CD4-positive, alpha-beta T cell (primary cell): ENCODE results near the gene WBP2NL. TPM values are rescaled to one million over a fixed set of nuclear protein-coding genes. Genes with fewer than 3 reads are reported as not detected.

Source experiments
- ATAC-seq: fragments of 200-7000 bp; cut with Tn5 transposase; one replicate; pipeline ENCODE4 v1.10.0; 2022; ENCODE audit warnings: mild to moderate bottlenecking; ENCODE audit not compliant: poor library complexity
- CTCF ChIA-PET: fragments of 350-600 bp; sonication (Branson Sonifier 250); formaldehyde crosslinking; loops from one replicate; lab custom pipeline; 2021; ENCODE audit warnings: antibody characterized with exemption, inconsistent platforms; lab: Charles Lee
- POLR2A ChIA-PET: fragments of 350-600 bp; sonication (Branson Sonifier 250); formaldehyde crosslinking; loops from one replicate; lab custom pipeline; 2021; ENCODE audit warnings: antibody characterized with exemption, inconsistent platforms; lab: Charles Lee
- DNase-seq, 14 experiments: peaks; one replicate each; pipeline ENCODE4 v3.0.0-alpha.2; 2013 to 2020; ENCODE audit warnings: mixed read lengths in 2 of 14
- H3K27ac ChIP-seq, 2 donors: one replicate each; pipeline versions ENCODE4 v1.5.1 to v1.7.0; 2013; ENCODE audit warnings: low read length in 2 of 2, low read depth in 1 of 2, mild to moderate bottlenecking in 1 of 2
- H3K27me3 ChIP-seq, 2 experiments: 1 replicate in 1 of 2; 2 replicates in 1 of 2; pipeline versions ENCODE4 v1.6.1 to v1.7.0; 2013; ENCODE audit warnings: low read length in 2 of 2, control low read depth in 1 of 2, mild to moderate bottlenecking in 1 of 2, moderate library complexity in 1 of 2; ENCODE audit not compliant: insufficient read depth in 2 of 2, control insufficient read depth in 1 of 2
- H3K36me3 ChIP-seq: one replicate; pipeline ENCODE4 v1.6.1; 2013; ENCODE audit warnings: low read length, control low read depth; ENCODE audit not compliant: insufficient read depth
- H3K4me1 ChIP-seq: one replicate; pipeline ENCODE4 v1.6.1; 2013; ENCODE audit warnings: low read length, control low read depth; ENCODE audit not compliant: insufficient read depth
- H3K4me3 ChIP-seq: one replicate; pipeline ENCODE4 v1.5.1; 2013; ENCODE audit warnings: mild to moderate bottlenecking, low read length, moderate library complexity
- H3K9me3 ChIP-seq, 2 experiments: 1 replicate in 1 of 2; 2 replicates in 1 of 2; pipeline versions ENCODE4 v1.6.1 to v1.7.0; 2013; ENCODE audit warnings: low read length in 2 of 2, mild to moderate bottlenecking in 2 of 2, control low read depth in 1 of 2, moderate library complexity in 1 of 2; ENCODE audit not compliant: control insufficient read depth in 1 of 2, insufficient read depth in 1 of 2
- H3K27ac Mint-ChIP-seq: one replicate; pipeline ENCODE4 v1.8.0; 2020; ENCODE audit warnings: mixed read lengths
- H3K27me3 Mint-ChIP-seq: one replicate; pipeline ENCODE4 v1.8.0; 2021; ENCODE audit warnings: mixed read lengths
- H3K36me3 Mint-ChIP-seq: one replicate; pipeline ENCODE4 v1.8.0; 2021; ENCODE audit warnings: low read depth, mixed read lengths
- H3K4me1 Mint-ChIP-seq: one replicate; pipeline ENCODE4 v1.8.0; 2021; ENCODE audit warnings: low read depth, mixed read lengths
- H3K4me3 Mint-ChIP-seq: one replicate; pipeline ENCODE4 v1.8.0; 2020; ENCODE audit warnings: mild to moderate bottlenecking, mixed read lengths
- H3K9me3 Mint-ChIP-seq: one replicate; pipeline ENCODE4 v1.8.0; 2020; ENCODE audit warnings: mixed read lengths
- intact Hi-C, 2 experiments: fragments of 100-400 bp; cut with DNase I in 1 of 2; cut with micrococcal nuclease in 1 of 2; formaldehyde crosslinking; loops; one replicate each; pipeline versions ENCODE4 v1.15.1 to v1.9.0; 2023 to 2025; cut with DNase I, micrococcal nuclease
- total RNA-seq, 174 experiments: library from RNA in 2 of 174; stranded (reverse) in 2 of 174; gene quantifications; one replicate each; pipeline ENCODE4 v1.2.3 and lab custom pipeline; 2021 to 2026
- TF ChIP-seq, protein P1 (sequence below): fragments of 200-600 bp; IDR thresholded peaks from one replicate; pipeline ENCODE4 v1.8.0; 2022; ENCODE audit warnings: antibody characterized with exemption, mild to moderate bottlenecking

WBP2NL gene
- total RNA-seq, 2 experiments from 2014 or later, result 0.38 to 1.7 TPM

DNA sequence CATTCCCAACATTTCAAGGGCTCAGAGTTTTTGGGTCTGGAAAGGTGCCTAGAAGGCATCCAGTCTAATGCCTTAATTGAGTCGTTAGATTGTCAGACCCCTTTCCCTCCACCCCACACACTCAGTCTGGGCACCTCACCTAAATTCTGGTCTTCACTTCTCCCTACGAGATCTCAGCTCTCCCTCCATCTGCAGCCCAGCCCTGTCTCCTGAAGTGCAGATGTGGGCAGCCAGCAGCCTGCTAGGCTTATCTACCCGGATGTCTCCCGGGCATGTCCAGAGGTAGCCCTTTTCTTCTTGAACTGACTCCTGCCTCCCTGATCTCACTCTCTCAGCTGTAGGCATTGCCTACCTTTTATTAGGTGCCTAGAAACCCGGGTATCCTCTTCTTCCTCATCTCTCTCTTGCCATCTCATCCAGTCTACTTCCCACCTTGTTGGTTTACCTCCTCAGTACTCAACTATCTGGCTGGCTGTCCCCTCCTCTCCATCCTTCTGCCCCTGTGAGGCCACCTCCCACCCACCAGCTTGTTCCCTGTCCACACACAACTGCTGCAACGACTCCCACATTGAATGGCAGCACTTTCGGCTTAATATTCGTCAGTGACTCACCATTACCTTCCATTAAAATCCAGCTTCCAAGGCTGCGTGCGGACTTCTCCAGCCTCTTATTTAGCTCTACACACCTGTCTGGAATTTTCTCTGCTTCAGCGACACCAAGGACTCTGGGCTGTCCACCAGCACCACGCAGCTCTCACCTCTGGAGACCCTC lies 23.1 kb upstream of the WBP2NL start:
- ChIA-PET POLR2A (interaction anchor here (1.5 kb wide), 1 partner anchor 8 kb away, joined by 3 read pairs; no protein-coding TSS in a partner anchor), CTCF (no interaction called here)
- Mint-ChIP-seq H3K4me3 (peak overlapping the region; percentile 59), H3K4me1 (no peaks in the 10 kb centered on the region), H3K27me3 (peaks cover 60% of the 10 kb centered on the region), H3K27ac (no peak overlapping the region), H3K36me3 (no peaks in the 10 kb centered on the region), H3K9me3 (no peaks in the 10 kb centered on the region)
- ATAC-seq (no peak), DNase-seq (no peak)
- Histone ChIP-seq H3K27ac (no peak overlapping the region), H3K4me3 (no peak overlapping the region), H3K9me3 (peaks cover 0 to 11% of the 10 kb centered on the region in 2 experiments), H3K4me1 (peaks cover 12% of the 10 kb centered on the region), H3K36me3 (no peaks in the 10 kb centered on the region), H3K27me3 (peaks cover 33 to 41% of the 10 kb centered on the region in 2 experiments)
- intact Hi-C loops, result no loop called here
- TF ChIP-seq, protein P1, sequence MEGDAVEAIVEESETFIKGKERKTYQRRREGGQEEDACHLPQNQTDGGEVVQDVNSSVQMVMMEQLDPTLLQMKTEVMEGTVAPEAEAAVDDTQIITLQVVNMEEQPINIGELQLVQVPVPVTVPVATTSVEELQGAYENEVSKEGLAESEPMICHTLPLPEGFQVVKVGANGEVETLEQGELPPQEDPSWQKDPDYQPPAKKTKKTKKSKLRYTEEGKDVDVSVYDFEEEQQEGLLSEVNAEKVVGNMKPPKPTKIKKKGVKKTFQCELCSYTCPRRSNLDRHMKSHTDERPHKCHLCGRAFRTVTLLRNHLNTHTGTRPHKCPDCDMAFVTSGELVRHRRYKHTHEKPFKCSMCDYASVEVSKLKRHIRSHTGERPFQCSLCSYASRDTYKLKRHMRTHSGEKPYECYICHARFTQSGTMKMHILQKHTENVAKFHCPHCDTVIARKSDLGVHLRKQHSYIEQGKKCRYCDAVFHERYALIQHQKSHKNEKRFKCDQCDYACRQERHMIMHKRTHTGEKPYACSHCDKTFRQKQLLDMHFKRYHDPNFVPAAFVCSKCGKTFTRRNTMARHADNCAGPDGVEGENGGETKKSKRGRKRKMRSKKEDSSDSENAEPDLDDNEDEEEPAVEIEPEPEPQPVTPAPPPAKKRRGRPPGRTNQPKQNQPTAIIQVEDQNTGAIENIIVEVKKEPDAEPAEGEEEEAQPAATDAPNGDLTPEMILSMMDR, result no peak

DNA sequence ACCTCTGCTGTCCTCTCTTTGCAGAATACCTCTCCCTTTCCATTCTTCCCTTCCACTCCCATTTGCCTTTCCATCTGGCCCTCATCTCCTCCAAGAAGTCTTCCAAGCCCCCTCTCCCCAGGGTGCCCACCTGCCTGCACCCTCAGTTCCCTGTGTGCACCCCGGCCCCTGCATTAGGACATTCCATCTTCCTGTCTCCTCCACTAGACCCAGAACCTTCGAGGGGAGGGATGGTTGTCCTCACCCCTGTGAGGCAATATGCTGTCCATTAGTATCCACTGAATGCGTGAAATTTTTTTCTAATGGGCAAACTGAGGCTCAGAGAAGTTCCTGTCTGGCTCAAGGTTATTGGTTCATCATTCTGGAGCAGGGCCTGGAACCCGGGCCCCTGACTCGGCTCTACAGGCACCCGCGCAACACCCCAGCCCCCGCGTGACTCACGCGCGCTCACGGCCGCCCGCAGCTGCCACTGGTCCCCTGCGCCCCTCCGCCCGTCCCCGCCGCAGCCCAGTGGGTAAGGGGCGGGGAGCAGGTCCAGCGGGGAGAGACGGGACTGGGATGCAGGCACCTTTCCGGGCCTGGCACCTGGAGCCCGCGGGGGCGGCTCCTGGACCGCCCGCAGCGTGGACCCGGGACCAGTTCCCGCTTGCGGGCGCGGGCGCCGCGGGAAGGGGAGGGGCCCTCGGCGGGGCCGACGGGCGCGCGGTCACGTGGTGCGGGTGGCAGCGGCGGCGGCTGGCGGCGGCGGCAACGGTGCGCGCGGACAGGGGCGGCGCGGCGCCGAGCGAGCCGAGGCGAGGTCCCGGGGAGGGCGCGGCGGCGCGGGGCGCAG lies 22.3 kb upstream of the WBP2NL start:
- Mint-ChIP-seq H3K27me3 (peaks cover 60% of the 10 kb centered on the region), H3K36me3 (no peaks in the 10 kb centered on the region), H3K27ac (no peak overlapping the region), H3K4me3 (peak overlapping the region; percentile 59), H3K9me3 (no peaks in the 10 kb centered on the region), H3K4me1 (no peaks in the 10 kb centered on the region)
- ChIA-PET CTCF (no interaction called here), POLR2A (interaction anchor here (1.5 kb wide), 1 partner anchor 9 kb away, joined by 3 read pairs; no protein-coding TSS in a partner anchor)
- Histone ChIP-seq H3K27me3 (peaks cover 33 to 38% of the 10 kb centered on the region in 2 experiments), H3K4me1 (peaks cover 12% of the 10 kb centered on the region), H3K36me3 (no peaks in the 10 kb centered on the region), H3K9me3 (peaks cover 0 to 11% of the 10 kb centered on the region in 2 experiments), H3K27ac (no peak overlapping the region), H3K4me3 (peak overlapping the region; percentile 12)
- TF ChIP-seq, protein P1, result no peak
- ATAC-seq (peak; percentile 72), DNase-seq (peak in 10 of 14 experiments; percentile 29 to 79 (median 56))
- intact Hi-C loops, result no loop called here

DNA sequence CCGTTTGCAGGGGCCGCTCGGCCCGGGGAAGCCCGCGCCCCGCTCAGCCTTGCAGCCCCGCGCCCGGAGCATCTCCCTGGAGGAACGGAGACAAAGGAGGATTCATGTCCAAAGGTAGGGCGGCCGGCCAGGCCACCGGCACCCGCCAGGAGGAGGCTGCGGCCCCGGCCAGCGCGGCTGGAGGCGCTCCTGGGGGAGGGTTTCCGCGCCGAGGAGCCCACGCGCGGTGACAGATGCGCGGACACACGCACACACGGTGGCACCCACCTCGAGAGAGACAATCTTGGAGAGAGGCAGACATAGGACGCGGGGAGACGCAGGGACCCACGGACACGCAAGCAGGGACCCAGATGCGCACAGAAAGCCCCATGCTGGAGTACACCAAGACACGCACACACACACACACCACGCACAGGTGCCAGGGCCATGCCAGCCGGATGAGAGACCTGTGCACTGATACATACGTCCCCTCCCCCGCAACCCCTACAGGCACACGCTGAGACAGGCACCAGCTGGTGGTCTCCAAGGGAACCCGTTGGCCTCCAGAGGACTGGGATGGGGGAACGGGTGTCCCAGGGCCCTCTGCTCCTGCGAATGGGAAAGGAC lies 21.5 kb upstream of the WBP2NL start:
- Mint-ChIP-seq H3K4me3 (peak overlapping the region; percentile 63), H3K9me3 (no peaks in the 10 kb centered on the region), H3K27ac (no peak overlapping the region), H3K27me3 (peaks cover 60% of the 10 kb centered on the region), H3K36me3 (no peaks in the 10 kb centered on the region), H3K4me1 (no peaks in the 10 kb centered on the region)
- Histone ChIP-seq H3K36me3 (no peaks in the 10 kb centered on the region), H3K27ac (no peak overlapping the region), H3K4me3 (peak overlapping the region; percentile 36), H3K4me1 (peaks cover 12% of the 10 kb centered on the region), H3K27me3 (peaks cover 29 to 31% of the 10 kb centered on the region in 2 experiments), H3K9me3 (peaks cover 0 to 6% of the 10 kb centered on the region in 2 experiments)
- CTCF ChIA-PET, result no interaction called here
- DNase-seq (peak in 4 of 14 experiments; percentile 7 to 45 (median 22)), ATAC-seq (peak; percentile 59)
- TF ChIP-seq, protein P1, result no peak
- intact Hi-C loops, result no loop called here
- POLR2A ChIA-PET, result interaction anchor here (0.9 to 1.5 kb wide), 2 partner anchors 10 to 102 kb away, joined by 3 read pairs; partner anchors contain the start of gene SMDT1
